ENCODE measurements around the gene TRHDE. TPM values are rescaled to one million over a fixed set of nuclear protein-coding genes. Genes with fewer than 3 reads are reported as not detected.

Gene TRHDE
- total RNA-seq, 1 experiment from 2014 or later, result 43.7 TPM

- intact Hi-C loops (cut with micrococcal nuclease; ENCODE audit: unreplicated experiment), result no loop called here
- CTCF ChIA-PET, result no interaction called here
- no peak for DNase-seq
These were observed 108.3 kb downstream of the TRHDE start for GRCh38 chr12:72380441-72380840.

GRCh38 chr12:72388322-72388721 lies 116.2 kb downstream of the TRHDE start:
- H3K4me3 Mint-ChIP-seq (ENCODE audit: low read depth, unreplicated experiment), result no peak overlapping the region
- H3K4me1 Mint-ChIP-seq (ENCODE audit: low read depth, unreplicated experiment), result peaks cover 20% of the 10 kb centered on the region
- peak overlapping the region; percentile 5 for H3K27ac Mint-ChIP-seq (ENCODE audit: unreplicated experiment)
- intact Hi-C loops (cut with micrococcal nuclease; ENCODE audit: unreplicated experiment), result no loop called here
- no peak for TF ChIP-seq CTCF (IDR thresholded peaks at IDR 0.05; ENCODE audit: unreplicated experiment)
- CTCF ChIA-PET, result no interaction called here
- DNase-seq, result no peak
- no peaks in the 10 kb centered on the region for H3K27me3 Mint-ChIP-seq (ENCODE audit: unreplicated experiment)
- no peaks in the 10 kb centered on the region for H3K9me3 Mint-ChIP-seq (ENCODE audit: low read depth, unreplicated experiment)
- H3K36me3 Mint-ChIP-seq (ENCODE audit: insufficient read depth, unreplicated experiment), result no peaks in the 10 kb centered on the region
- no TSS peak for BruUV-seq (replicated peaks)

More at GRCh38 chr12:72380441-72380840, 108.3 kb downstream of the TRHDE start:
- TF ChIP-seq CTCF (IDR thresholded peaks at IDR 0.05; ENCODE audit: unreplicated experiment), result no peak
- Mint-ChIP-seq H3K27ac (ENCODE audit: unreplicated experiment) (no peak overlapping the region), H3K4me1 (ENCODE audit: low read depth, unreplicated experiment) (no peaks in the 10 kb centered on the region), H3K4me3 (ENCODE audit: low read depth, unreplicated experiment) (no peak overlapping the region), H3K36me3 (ENCODE audit: insufficient read depth, unreplicated experiment) (no peaks in the 10 kb centered on the region), H3K9me3 (ENCODE audit: low read depth, unreplicated experiment) (no peaks in the 10 kb centered on the region), H3K27me3 (ENCODE audit: unreplicated experiment) (no peaks in the 10 kb centered on the region)
- no TSS peak for BruUV-seq (replicated peaks)

GRCh38 chr12:72390146-72390545 lies 118.0 kb downstream of the TRHDE start:
- Mint-ChIP-seq H3K27ac (ENCODE audit: unreplicated experiment) (no peak overlapping the region), H3K27me3 (ENCODE audit: unreplicated experiment) (no peaks in the 10 kb centered on the region), H3K9me3 (ENCODE audit: low read depth, unreplicated experiment) (no peaks in the 10 kb centered on the region), H3K36me3 (ENCODE audit: insufficient read depth, unreplicated experiment) (no peaks in the 10 kb centered on the region), H3K4me3 (ENCODE audit: low read depth, unreplicated experiment) (no peak overlapping the region), H3K4me1 (ENCODE audit: low read depth, unreplicated experiment) (peaks cover 20% of the 10 kb centered on the region)
- TF ChIP-seq CTCF (IDR thresholded peaks at IDR 0.05; ENCODE audit: unreplicated experiment), result no peak
- no TSS peak for BruUV-seq (replicated peaks)
- no peak for DNase-seq
- intact Hi-C loops (cut with micrococcal nuclease; ENCODE audit: unreplicated experiment), result no loop called here
- CTCF ChIA-PET, result no interaction called here

- Mint-ChIP-seq H3K36me3 (ENCODE audit: insufficient read depth, unreplicated experiment) (no peaks in the 10 kb centered on the region), H3K27ac (ENCODE audit: unreplicated experiment) (no peak overlapping the region), H3K27me3 (ENCODE audit: unreplicated experiment) (no peaks in the 10 kb centered on the region), H3K4me1 (ENCODE audit: low read depth, unreplicated experiment) (no peaks in the 10 kb centered on the region), H3K4me3 (ENCODE audit: low read depth, unreplicated experiment) (no peak overlapping the region), H3K9me3 (ENCODE audit: low read depth, unreplicated experiment) (no peaks in the 10 kb centered on the region)
- DNase-seq, result no peak
- intact Hi-C loops (cut with micrococcal nuclease; ENCODE audit: unreplicated experiment), result no loop called here
- no TSS peak for BruUV-seq (replicated peaks)
- CTCF ChIA-PET, result no interaction called here
- TF ChIP-seq CTCF (IDR thresholded peaks at IDR 0.05; ENCODE audit: unreplicated experiment), result no peak
These were observed 133.9 kb downstream of the TRHDE start for GRCh38 chr12:72406111-72406510.

Measured in Calu3 (cell line).